Ishikawa (cell line): Measurements from ENCODE around the gene ZNHIT1.

ENCODE experiments used
- CEBPB ChIP-seq: IDR thresholded peaks from 2 replicates; pipeline ENCODE4 v1.6.1; 2012
- CREB1 ChIP-seq: IDR thresholded peaks from 2 replicates; pipeline ENCODE4 v1.6.1; 2012; ENCODE audit warnings: low read depth
- EGR1 ChIP-seq: IDR thresholded peaks from 2 replicates; pipeline ENCODE4 v1.6.1; 2012
- EP300 ChIP-seq: IDR thresholded peaks from 2 replicates; pipeline ENCODE4 v1.6.1; 2012; ENCODE audit warnings: borderline replicate concordance
- FOXM1 ChIP-seq: IDR thresholded peaks from 2 replicates; pipeline ENCODE4 v1.6.1; 2012; ENCODE audit warnings: low read depth, borderline replicate concordance
- NFIC ChIP-seq: IDR thresholded peaks from 2 replicates; pipeline ENCODE4 v1.6.1; 2012
- RAD21 ChIP-seq: IDR thresholded peaks from 2 replicates; pipeline ENCODE4 v1.6.1; 2012; ENCODE audit warnings: low read depth
- TAF1 ChIP-seq: IDR thresholded peaks from 2 replicates; pipeline ENCODE4 v1.6.1; 2012; ENCODE audit warnings: low read depth, mild to moderate bottlenecking
- USF1 ChIP-seq: IDR thresholded peaks from 2 replicates; pipeline ENCODE4 v1.6.1; 2012
- YY1 ChIP-seq: IDR thresholded peaks from 2 replicates; pipeline ENCODE4 v1.6.1; 2012; ENCODE audit warnings: low read depth
- ZBTB7A ChIP-seq: IDR thresholded peaks from 2 replicates; pipeline ENCODE4 v1.6.1; 2012; ENCODE audit warnings: low read depth
- TF ChIP-seq, protein P1 (sequence below): IDR thresholded peaks from 2 replicates; pipeline ENCODE4 v1.6.1; 2012
- TF ChIP-seq, protein P2 (sequence below): IDR thresholded peaks from 2 replicates; pipeline ENCODE4 v1.6.1; 2012; ENCODE audit warnings: low read depth, mild to moderate bottlenecking

GRCh38 chr7:101206665-101207042, 11.3 kb upstream of the ZNHIT1 start:
- TF ChIP-seq RAD21, result no peak
- TF ChIP-seq, protein P1, sequence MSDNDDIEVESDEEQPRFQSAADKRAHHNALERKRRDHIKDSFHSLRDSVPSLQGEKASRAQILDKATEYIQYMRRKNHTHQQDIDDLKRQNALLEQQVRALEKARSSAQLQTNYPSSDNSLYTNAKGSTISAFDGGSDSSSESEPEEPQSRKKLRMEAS, result no peak
- no peak for TF ChIP-seq EP300
- no peak for TF ChIP-seq TAF1
- no peak for TF ChIP-seq ZBTB7A
- TF ChIP-seq, protein P2, sequence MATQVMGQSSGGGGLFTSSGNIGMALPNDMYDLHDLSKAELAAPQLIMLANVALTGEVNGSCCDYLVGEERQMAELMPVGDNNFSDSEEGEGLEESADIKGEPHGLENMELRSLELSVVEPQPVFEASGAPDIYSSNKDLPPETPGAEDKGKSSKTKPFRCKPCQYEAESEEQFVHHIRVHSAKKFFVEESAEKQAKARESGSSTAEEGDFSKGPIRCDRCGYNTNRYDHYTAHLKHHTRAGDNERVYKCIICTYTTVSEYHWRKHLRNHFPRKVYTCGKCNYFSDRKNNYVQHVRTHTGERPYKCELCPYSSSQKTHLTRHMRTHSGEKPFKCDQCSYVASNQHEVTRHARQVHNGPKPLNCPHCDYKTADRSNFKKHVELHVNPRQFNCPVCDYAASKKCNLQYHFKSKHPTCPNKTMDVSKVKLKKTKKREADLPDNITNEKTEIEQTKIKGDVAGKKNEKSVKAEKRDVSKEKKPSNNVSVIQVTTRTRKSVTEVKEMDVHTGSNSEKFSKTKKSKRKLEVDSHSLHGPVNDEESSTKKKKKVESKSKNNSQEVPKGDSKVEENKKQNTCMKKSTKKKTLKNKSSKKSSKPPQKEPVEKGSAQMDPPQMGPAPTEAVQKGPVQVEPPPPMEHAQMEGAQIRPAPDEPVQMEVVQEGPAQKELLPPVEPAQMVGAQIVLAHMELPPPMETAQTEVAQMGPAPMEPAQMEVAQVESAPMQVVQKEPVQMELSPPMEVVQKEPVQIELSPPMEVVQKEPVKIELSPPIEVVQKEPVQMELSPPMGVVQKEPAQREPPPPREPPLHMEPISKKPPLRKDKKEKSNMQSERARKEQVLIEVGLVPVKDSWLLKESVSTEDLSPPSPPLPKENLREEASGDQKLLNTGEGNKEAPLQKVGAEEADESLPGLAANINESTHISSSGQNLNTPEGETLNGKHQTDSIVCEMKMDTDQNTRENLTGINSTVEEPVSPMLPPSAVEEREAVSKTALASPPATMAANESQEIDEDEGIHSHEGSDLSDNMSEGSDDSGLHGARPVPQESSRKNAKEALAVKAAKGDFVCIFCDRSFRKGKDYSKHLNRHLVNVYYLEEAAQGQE, result no peak
- TF ChIP-seq CREB1, result no peak
- no peak for TF ChIP-seq YY1
- TF ChIP-seq CEBPB, result no peak
- TF ChIP-seq FOXM1, result no peak
- TF ChIP-seq NFIC, result no peak
- TF ChIP-seq EGR1, result no peak
- TF ChIP-seq USF1, result no peak
